HCT116 (cell line): ENCODE results near the gene CCDC87. TPM values are rescaled to one million over a fixed set of nuclear protein-coding genes. Genes with fewer than 3 reads are reported as not detected.

Experiments used
- ATAC-seq: fragments of 200-7000 bp; cut with Tn5 transposase; 2 replicates; pipeline ENCODE4 v1.9.1; 2020; ENCODE audit warnings: mild to moderate bottlenecking, moderate library complexity
- BruUV-seq: library from RNA; stranded (reverse); fragments of 400-500 nt; replicated peaks from 2 replicates; lab custom pipeline; 2021; lab: Mats Ljungman, UMichigan
- CTCF ChIA-PET: fragments of 300-600 bp; sonication (Branson Sonifier 250); formaldehyde crosslinking; loops from one replicate; lab custom pipeline; 2021; ENCODE audit warnings: antibody characterized with exemption; lab: Charles Lee
- POLR2A ChIA-PET: fragments of 300-600, 350-600 bp; sonication (Branson Sonifier 250); formaldehyde crosslinking; loops from one replicate; lab custom pipeline; 2021; ENCODE audit warnings: antibody characterized with exemption; lab: Charles Lee
- RAD21 ChIA-PET, 2 experiments: fragments of 300-600 bp; sonication (Branson Sonifier 250); formaldehyde crosslinking; loops; one replicate each; lab custom pipeline; 2023; ENCODE audit warnings: low total read pairs in 2 of 2; ENCODE audit not compliant: uncharacterized antibody in 2 of 2, unreplicated experiment in 2 of 2, low non-redundant PET in 1 of 2; lab: Charles Lee
- DNase-seq: peaks from one replicate; pipeline ENCODE4 v3.0.0-alpha.2; 2010; ENCODE audit warnings: low read depth, low spot score
- H2AFZ ChIP-seq: fragments of 200-600 bp; shearing (Covaris generic), sonication (generic); 2 replicates; pipeline ENCODE4 v1.6.1; 2017; ENCODE audit warnings: low read depth, mixed run types, mixed read lengths, antibody characterized with exemption, low read length; ENCODE audit not compliant: poor library complexity, severe bottlenecking
- H3K27ac ChIP-seq: 2 replicates; pipeline ENCODE4 v1.5.1; 2012; ENCODE audit warnings: low read depth, low read length
- H3K27me3 ChIP-seq: fragments of 200-600 bp; sonication (generic); 2 replicates; pipeline ENCODE4 v1.6.1; 2016; ENCODE audit warnings: mixed run types, low read length, mixed read lengths; ENCODE audit not compliant: insufficient read depth
- H3K36me3 ChIP-seq, 2 experiments: fragments of 200-500 bp in 1 of 2; fragments of 200-600 bp in 1 of 2; sonication (Bioruptor generic) in 1 of 2; sonication (generic) in 1 of 2; 2 replicates each; pipeline versions ENCODE4 v1.5.1 to v1.6.1; 2014 to 2016; ENCODE audit warnings: low read length in 2 of 2, inconsistent platforms in 1 of 2, mixed read lengths in 1 of 2, mixed run types in 1 of 2; ENCODE audit not compliant: insufficient read depth in 2 of 2, control insufficient read depth in 1 of 2
- H3K4me1 ChIP-seq, 2 experiments: fragments of 200-600 bp in 1 of 2; sonication (generic) in 1 of 2; 2 replicates each; pipeline versions ENCODE4 v1.5.1 to v1.6.1; 2012 to 2017; ENCODE audit warnings: low read length in 2 of 2, inconsistent platforms in 1 of 2, mild to moderate bottlenecking in 1 of 2, mixed read lengths in 1 of 2, mixed run types in 1 of 2, moderate library complexity in 1 of 2; ENCODE audit not compliant: insufficient read depth in 2 of 2, control insufficient read depth in 1 of 2
- H3K4me2 ChIP-seq: fragments of 200-600 bp; sonication (generic); 2 replicates; pipeline ENCODE4 v1.6.1; 2017; ENCODE audit warnings: mixed run types, low read length, mixed read lengths
- H3K4me3 ChIP-seq, 2 experiments: fragments of 200-600 bp in 1 of 2; sonication (generic) in 1 of 2; replicated peaks in 1 of 2; 2 replicates each; pipeline ENCODE4 v1.5.1; 2011 to 2016; ENCODE audit warnings: low read length in 2 of 2, control low read depth in 1 of 2, low read depth in 1 of 2, mild to moderate bottlenecking in 1 of 2, mixed read lengths in 1 of 2, mixed run types in 1 of 2
- H3K79me2 ChIP-seq: fragments of 200-600 bp; sonication (generic); 2 replicates; pipeline ENCODE4 v1.6.1; 2017; ENCODE audit warnings: mild to moderate bottlenecking, mixed run types, low read length, moderate library complexity, mixed read lengths; ENCODE audit not compliant: insufficient read depth
- H3K9ac ChIP-seq: fragments of 200-600 bp; sonication (generic); 2 replicates; pipeline ENCODE4 v1.6.1; 2016; ENCODE audit warnings: low read length, mixed read lengths
- H3K9me2 ChIP-seq: fragments of 200-600 bp; sonication (generic), shearing (Covaris generic); 2 replicates; pipeline ENCODE4 v1.6.1; 2017; ENCODE audit warnings: mixed run types, mild to moderate bottlenecking, moderate library complexity; ENCODE audit not compliant: insufficient read depth
- H3K9me3 ChIP-seq, 2 experiments: fragments of 200-500 bp in 1 of 2; fragments of 200-600 bp in 1 of 2; sonication (Bioruptor generic) in 1 of 2; sonication (generic) in 1 of 2; 2 replicates each; pipeline ENCODE4 v1.6.1; 2014 to 2017; ENCODE audit warnings: low read length in 2 of 2, mixed read lengths in 2 of 2, inconsistent platforms in 1 of 2, low read depth in 1 of 2, mild to moderate bottlenecking in 1 of 2, mixed run types in 1 of 2, moderate library complexity in 1 of 2; ENCODE audit not compliant: control insufficient read depth in 1 of 2, insufficient read depth in 1 of 2
- H4K20me1 ChIP-seq: fragments of 200-600 bp; sonication (generic), shearing (Covaris generic); 2 replicates; pipeline ENCODE4 v1.6.1; 2017; ENCODE audit warnings: mixed run types, mild to moderate bottlenecking, moderate library complexity; ENCODE audit not compliant: insufficient read depth
- ATF3 ChIP-seq: IDR thresholded peaks from 2 replicates; pipeline ENCODE4 v1.6.1; 2012
- CBX3 ChIP-seq: IDR thresholded peaks from 2 replicates; pipeline ENCODE4 v1.6.1; 2012; ENCODE audit warnings: low read depth
- CTCF ChIP-seq, 3 experiments: fragments of 200-600 bp in 1 of 3; sonication (generic) in 1 of 3; IDR thresholded peaks in 2 of 3; conservative IDR thresholded peaks in 1 of 3; 2 replicates each; pipeline ENCODE4 v1.5.1; 2012 to 2017; ENCODE audit warnings: low read depth in 2 of 3, low read length in 2 of 3, antibody characterized with exemption in 1 of 3, borderline replicate concordance in 1 of 3, control low read depth in 1 of 3, mild to moderate bottlenecking in 1 of 3, mixed read lengths in 1 of 3, mixed run types in 1 of 3, moderate library complexity in 1 of 3; ENCODE audit not compliant: insufficient read depth in 1 of 3
- ELF1 ChIP-seq: IDR thresholded peaks from 2 replicates; pipeline ENCODE4 v1.6.1; 2012; ENCODE audit warnings: low read depth, borderline replicate concordance
- EZH2phosphoT487 ChIP-seq: fragments of 200-600 bp; IDR thresholded peaks from 2 replicates; pipeline ENCODE4 v1.6.1; 2018; ENCODE audit warnings: antibody characterized with exemption, borderline replicate concordance
- FOSL1 ChIP-seq: IDR thresholded peaks from 2 replicates; pipeline ENCODE4 v1.6.1; 2012; ENCODE audit warnings: low read depth
- JUND ChIP-seq: IDR thresholded peaks from 2 replicates; pipeline ENCODE4 v1.6.1; 2012
- POLR2A ChIP-seq: IDR thresholded peaks from 2 replicates; pipeline ENCODE4 v1.7.0; 2011; ENCODE audit warnings: borderline replicate concordance; ENCODE audit not compliant: insufficient read depth, insufficient read length; ENCODE audit errors: extremely low read depth
- POLR2AphosphoS5 ChIP-seq: IDR thresholded peaks from 2 replicates; pipeline ENCODE4 v1.6.1; 2011; ENCODE audit warnings: mild to moderate bottlenecking, low read depth, low read length, moderate library complexity
- RAD21 ChIP-seq: IDR thresholded peaks from 2 replicates; pipeline ENCODE4 v1.6.1; 2012; ENCODE audit warnings: low read depth, mild to moderate bottlenecking
- SIN3A ChIP-seq: IDR thresholded peaks from 2 replicates; pipeline ENCODE4 v1.6.1; 2012; ENCODE audit warnings: low read depth
- YY1 ChIP-seq: IDR thresholded peaks from 2 replicates; pipeline ENCODE4 v1.6.1; 2011; ENCODE audit warnings: low read length, low read depth, moderate library complexity, mild to moderate bottlenecking; ENCODE audit not compliant: insufficient replicate concordance; ENCODE audit errors: extremely low read depth
- ZFX ChIP-seq: fragments of 450-650 bp; IDR thresholded peaks from 2 replicates; pipeline ENCODE4 v1.6.1; 2017
- ZNF274 ChIP-seq: fragments of 200-500 bp; sonication (Bioruptor generic); IDR thresholded peaks from 2 replicates; pipeline ENCODE4 v1.6.1; 2014; ENCODE audit warnings: mild to moderate bottlenecking, low read depth, low read length, inconsistent platforms
- intact Hi-C: fragments of 100-400 bp; cut with micrococcal nuclease; formaldehyde crosslinking; loops from 2 replicates; pipeline ENCODE4 v1.10.0; 2022
- total RNA-seq: library from RNA; stranded (reverse); gene quantifications from one replicate; pipeline ENCODE4 v1.2.1, GENCODE V29; 2021; ENCODE audit not compliant: unreplicated experiment
- TF ChIP-seq, protein P1 (sequence below): IDR thresholded peaks from 2 replicates; pipeline ENCODE4 v1.6.1; 2012; ENCODE audit warnings: low read depth
- TF ChIP-seq, protein P2 (sequence below): IDR thresholded peaks from 2 replicates; pipeline ENCODE4 v1.6.1; 2012

The CCDC87 gene
- total RNA-seq, 1 experiment from 2014 or later: 0.39 TPM

DNA sequence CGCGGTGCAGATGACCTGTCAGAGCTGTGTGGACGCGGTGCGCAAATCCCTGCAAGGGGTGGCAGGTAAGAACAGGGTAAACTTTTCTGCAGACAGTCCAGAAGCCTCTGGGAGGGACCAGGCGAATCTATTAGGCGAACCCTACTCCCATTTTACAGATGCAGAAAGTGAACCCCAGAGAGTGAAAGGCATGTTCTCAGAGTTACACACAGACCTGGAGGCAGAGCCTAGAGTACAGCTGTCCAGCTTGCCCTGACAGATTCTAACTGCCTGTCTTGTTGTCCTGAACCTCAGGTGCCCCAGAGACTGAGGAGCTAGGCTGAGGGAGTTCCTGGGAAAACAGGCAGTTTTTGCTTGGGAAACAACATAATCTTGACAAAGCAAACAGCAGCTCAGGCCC, 787 bp upstream of the CCDC87 start:
- H3K27ac ChIP-seq: peak overlapping the region; percentile 51; the same call in 1 of the 2 replicates
- H3K4me2 ChIP-seq: peak overlapping the region; percentile 99
- no peaks in the 10 kb centered on the region for H4K20me1 ChIP-seq
- ChIA-PET CTCF (no interaction called here), POLR2A (no interaction called here), RAD21 (no interaction called here)
- peaks cover 4 to 20% of the 10 kb centered on the region in 2 experiments for H3K4me1 ChIP-seq
- no peaks in the 10 kb centered on the region for H3K9me2 ChIP-seq
- no peak for ATAC-seq
- no peak overlapping the region for H2AFZ ChIP-seq
- no peak for TF ChIP-seq ATF3
- TF ChIP-seq JUND: no peak
- TF ChIP-seq ZNF274: no peak
- TF ChIP-seq, protein P1, sequence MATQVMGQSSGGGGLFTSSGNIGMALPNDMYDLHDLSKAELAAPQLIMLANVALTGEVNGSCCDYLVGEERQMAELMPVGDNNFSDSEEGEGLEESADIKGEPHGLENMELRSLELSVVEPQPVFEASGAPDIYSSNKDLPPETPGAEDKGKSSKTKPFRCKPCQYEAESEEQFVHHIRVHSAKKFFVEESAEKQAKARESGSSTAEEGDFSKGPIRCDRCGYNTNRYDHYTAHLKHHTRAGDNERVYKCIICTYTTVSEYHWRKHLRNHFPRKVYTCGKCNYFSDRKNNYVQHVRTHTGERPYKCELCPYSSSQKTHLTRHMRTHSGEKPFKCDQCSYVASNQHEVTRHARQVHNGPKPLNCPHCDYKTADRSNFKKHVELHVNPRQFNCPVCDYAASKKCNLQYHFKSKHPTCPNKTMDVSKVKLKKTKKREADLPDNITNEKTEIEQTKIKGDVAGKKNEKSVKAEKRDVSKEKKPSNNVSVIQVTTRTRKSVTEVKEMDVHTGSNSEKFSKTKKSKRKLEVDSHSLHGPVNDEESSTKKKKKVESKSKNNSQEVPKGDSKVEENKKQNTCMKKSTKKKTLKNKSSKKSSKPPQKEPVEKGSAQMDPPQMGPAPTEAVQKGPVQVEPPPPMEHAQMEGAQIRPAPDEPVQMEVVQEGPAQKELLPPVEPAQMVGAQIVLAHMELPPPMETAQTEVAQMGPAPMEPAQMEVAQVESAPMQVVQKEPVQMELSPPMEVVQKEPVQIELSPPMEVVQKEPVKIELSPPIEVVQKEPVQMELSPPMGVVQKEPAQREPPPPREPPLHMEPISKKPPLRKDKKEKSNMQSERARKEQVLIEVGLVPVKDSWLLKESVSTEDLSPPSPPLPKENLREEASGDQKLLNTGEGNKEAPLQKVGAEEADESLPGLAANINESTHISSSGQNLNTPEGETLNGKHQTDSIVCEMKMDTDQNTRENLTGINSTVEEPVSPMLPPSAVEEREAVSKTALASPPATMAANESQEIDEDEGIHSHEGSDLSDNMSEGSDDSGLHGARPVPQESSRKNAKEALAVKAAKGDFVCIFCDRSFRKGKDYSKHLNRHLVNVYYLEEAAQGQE: no peak
- TF ChIP-seq SIN3A: no peak
- no peak for TF ChIP-seq POLR2AphosphoS5
- no peak for TF ChIP-seq YY1
- no peak for TF ChIP-seq CBX3
- no peak for TF ChIP-seq FOSL1
- TF ChIP-seq, protein P2, sequence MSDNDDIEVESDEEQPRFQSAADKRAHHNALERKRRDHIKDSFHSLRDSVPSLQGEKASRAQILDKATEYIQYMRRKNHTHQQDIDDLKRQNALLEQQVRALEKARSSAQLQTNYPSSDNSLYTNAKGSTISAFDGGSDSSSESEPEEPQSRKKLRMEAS: no peak
- TF ChIP-seq ZFX: no peak
- no peak for TF ChIP-seq EZH2phosphoT487
- TF ChIP-seq RAD21: no peak
- TF ChIP-seq CTCF (IDR thresholded peaks at IDR 0.05 in 2 of 3, conservative IDR thresholded peaks at IDR 0.05 in 1 of 3; ENCODE audit: borderline replicate concordance in 1 of 3, insufficient read depth in 1 of 3, low read depth in 2 of 3, low read length in 2 of 3): no peak
- TF ChIP-seq POLR2A: no peak
- no peak for TF ChIP-seq ELF1
- H3K27me3 ChIP-seq: no peaks in the 10 kb centered on the region
- TSS peak; percentile 82 for BruUV-seq
- DNase-seq: no peak
- H3K4me3 ChIP-seq: peak overlapping the region; percentile 69 to 98
- H3K9ac ChIP-seq: peak overlapping the region; percentile 92
- intact Hi-C loops: no loop called here
- H3K9me3 ChIP-seq: peaks cover 0 to 3% of the 10 kb centered on the region in 2 experiments; a peak in 1 of 4 replicates
- no peaks in the 10 kb centered on the region for H3K36me3 ChIP-seq
- H3K79me2 ChIP-seq: peaks cover 12% of the 10 kb centered on the region; the same call in 1 of the 2 replicates
